GM12801 (cell line): ENCODE results near the gene FAM227A.

Source experiments
- TF ChIP-seq, protein P1 (sequence below): IDR thresholded peaks from one replicate; pipeline ENCODE4 v1.5.1; 2011; ENCODE audit warnings: control low read depth; ENCODE audit not compliant: insufficient read length; ENCODE audit errors: extremely low read depth

The FAM227A gene

DNA sequence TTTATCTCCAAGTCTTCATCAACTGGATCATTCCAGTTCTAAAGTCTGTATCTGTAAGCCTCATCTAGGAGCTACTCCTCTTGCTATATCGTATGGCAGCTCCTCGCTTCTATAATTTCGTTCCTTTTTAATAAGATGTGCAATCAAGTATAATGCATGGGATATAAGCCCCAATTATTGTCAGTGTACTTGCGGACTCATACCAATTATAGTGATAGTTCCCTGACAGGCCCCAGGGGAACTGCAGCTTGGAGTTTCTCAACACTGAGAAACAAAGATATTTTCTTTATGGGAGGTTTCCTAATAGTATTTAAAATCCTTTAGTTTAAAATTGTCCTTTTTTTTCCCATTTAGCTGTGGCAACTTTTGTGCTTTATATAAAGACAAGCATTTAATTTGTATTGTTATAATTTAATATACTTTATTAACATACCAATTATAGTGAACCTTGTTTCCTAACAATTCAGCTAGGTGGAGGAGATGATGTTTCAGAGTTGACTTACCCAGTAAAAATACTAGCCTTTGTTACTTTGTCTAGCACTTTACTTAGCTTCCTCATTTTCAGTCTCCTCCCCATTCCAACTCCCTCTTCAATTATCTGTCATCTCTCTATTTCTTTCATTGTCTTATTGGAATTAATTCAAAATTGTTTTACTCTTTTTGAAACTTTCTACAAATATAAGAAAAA, 124.8 kb downstream of the FAM227A start:
- TF ChIP-seq, protein P1, sequence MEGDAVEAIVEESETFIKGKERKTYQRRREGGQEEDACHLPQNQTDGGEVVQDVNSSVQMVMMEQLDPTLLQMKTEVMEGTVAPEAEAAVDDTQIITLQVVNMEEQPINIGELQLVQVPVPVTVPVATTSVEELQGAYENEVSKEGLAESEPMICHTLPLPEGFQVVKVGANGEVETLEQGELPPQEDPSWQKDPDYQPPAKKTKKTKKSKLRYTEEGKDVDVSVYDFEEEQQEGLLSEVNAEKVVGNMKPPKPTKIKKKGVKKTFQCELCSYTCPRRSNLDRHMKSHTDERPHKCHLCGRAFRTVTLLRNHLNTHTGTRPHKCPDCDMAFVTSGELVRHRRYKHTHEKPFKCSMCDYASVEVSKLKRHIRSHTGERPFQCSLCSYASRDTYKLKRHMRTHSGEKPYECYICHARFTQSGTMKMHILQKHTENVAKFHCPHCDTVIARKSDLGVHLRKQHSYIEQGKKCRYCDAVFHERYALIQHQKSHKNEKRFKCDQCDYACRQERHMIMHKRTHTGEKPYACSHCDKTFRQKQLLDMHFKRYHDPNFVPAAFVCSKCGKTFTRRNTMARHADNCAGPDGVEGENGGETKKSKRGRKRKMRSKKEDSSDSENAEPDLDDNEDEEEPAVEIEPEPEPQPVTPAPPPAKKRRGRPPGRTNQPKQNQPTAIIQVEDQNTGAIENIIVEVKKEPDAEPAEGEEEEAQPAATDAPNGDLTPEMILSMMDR, result no peak
